ENCODE data around the gene MAML3.

MAML3 gene

DNA sequence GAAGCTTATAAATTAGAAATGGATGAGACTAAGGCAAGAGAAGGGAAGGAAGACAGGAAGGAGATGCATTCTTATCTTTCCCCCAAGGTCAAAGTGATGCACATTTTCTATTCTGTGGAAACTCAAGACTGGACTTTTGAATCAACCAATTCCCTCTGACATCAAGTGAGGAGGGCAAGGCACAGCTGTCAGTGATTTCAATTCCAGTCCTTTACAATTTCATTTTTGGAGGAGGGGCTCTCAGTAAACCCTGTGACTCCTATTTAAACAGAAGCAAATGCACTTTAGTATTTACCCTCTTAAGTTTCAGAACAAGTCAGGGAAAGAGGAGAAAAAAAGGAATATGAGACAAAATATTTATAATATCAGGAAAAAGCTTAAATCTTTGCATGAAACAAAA lies 354.4 kb downstream of the MAML3 start:
- no peak for DNase-seq

GRCh38 chr4:139798456-139798855 lies 355.5 kb downstream of the MAML3 start:
- no peak for DNase-seq

DNA sequence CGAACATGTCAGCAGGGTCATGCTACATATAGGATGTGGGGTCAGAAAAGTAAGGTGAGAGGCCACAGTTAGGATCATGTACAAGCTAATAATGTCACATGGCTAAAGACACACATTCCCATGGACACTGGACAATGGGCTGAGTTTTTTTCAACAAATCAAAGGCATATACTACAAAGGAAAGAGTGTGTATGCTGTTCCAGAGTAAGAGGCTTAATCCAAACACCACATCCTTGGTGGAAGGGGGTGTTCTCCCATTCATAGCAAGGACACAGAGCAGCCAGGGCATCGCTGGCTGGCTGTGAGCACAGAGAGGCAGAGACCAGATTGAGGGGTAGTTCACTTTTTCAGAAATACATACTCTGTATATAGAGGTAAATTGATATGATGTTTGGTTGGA lies 356.7 kb downstream of the MAML3 start:
- no peak for DNase-seq

DNA sequence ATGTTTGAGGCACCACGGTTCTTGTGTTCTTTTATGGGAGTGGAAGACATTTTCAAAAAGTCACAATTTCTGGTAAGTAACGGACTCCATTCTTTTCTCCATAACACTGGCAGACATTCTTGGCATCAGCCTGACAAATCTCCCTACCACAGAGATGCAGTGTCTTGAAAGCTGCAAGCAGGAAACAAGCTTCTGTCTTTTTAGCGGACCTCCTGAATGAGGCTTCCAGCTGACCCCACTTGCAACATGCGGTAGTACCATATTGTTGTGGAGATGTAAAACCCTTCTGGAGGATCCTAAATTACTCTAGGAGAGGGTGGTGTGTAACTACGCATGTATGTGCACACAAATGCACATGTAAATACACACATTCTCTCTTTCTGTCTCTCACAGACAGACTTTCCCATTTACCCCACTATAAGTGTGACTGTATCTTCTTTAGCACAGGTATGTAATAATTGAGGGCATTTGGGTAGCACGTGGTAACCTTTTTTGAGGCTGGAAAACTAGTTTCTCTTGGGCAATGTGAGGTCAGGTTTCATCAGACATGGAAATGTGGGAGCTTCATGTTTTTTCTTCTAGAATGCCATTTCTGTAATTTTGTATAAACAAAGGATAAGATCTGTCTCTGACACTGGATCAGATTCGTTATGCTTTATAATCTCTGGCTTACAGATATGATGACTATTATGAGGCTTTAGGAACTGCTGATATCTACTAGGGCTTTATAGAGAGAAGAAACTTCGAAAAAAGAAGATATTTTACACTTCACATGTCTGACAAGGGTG lies 358.3 kb downstream of the MAML3 start:
- DNase-seq: no peak

DNA sequence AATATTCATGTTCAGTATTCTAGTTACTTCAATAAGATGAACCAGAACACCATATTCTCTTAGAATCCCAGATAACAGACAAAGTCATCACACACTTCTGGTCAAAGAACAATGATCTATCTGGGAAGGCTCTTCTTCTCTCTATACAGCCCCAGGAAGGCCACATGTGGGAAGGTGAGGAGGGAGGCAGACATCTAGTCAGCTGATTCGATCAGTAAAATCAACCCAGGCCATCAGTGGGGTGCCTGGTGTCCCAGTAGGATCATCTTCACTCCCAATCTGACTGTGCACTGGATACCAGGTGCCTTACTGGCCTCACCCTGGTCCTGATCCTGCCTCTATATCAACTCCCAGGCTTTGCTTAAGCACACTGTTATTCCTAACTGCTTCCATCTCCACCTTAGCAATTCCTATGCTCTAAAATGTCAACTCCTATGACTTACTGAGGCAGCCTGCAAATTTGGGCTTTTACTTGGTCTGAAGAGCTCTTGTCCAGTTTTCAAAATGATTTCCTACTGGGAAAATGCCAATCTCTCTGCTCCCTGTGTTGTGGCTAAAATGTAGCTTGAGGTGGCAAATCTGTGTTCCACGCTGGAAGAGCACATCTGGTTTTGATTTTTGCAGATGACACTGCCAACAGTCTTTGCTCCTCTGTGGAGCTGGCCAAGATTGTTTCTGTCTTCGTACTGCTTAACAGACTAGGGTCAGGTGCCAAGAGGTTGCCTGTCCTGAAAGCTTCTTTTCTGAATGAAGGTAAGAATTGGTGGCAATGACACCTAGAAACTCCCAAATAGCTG lies 359.6 kb downstream of the MAML3 start:
- peak; percentile 36 for DNase-seq

- no peak for DNase-seq
Observed at GRCh38 chr4:139791681-139792080, 362.3 kb downstream of the MAML3 start.

DNA sequence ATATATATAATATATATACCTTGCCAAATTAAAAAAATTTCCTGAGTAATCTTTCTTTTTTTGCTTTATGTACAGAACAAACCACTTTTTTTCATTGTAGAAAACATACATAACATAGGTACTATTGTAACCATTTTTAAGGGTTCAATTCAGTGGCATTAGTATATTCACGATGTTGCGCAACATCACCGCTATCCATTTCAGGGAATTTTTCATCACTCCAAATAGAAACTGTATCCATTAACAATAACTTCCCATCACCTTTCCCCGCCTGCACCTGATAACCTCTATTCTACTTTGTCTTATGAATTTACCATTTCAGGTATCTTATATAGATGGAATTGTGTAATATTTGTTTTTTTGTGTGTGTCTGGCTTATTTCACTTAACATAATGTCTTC lies 363.7 kb downstream of the MAML3 start:
- no peak for DNase-seq

DNA sequence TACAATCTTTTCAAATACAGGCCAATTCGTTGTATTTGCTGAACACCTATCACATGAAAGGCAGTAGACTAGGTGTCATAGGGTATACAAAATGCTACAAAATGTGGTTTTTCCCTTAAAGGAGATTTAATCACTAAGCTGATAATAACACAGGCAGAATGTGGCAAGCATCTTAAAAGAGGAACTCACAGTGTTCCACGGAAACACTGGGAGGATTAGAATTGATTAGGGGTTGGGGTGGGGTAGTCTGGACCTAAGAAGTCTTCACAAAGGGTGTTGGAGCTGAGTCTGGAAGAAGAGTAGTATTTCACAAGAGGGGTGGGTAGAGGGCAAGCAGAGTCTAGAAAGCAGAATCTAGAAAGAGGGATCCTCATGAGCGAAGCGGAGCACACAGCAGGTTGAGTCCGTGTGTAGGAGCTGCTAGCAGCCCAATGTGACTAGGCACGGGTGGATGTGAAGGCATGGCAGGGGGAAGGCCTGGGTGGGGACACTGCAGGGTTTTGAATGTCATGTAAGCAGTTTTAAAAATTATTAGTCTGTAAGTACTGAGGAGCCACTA lies 364.8 kb downstream of the MAML3 start:
- no peak for DNase-seq

DNA sequence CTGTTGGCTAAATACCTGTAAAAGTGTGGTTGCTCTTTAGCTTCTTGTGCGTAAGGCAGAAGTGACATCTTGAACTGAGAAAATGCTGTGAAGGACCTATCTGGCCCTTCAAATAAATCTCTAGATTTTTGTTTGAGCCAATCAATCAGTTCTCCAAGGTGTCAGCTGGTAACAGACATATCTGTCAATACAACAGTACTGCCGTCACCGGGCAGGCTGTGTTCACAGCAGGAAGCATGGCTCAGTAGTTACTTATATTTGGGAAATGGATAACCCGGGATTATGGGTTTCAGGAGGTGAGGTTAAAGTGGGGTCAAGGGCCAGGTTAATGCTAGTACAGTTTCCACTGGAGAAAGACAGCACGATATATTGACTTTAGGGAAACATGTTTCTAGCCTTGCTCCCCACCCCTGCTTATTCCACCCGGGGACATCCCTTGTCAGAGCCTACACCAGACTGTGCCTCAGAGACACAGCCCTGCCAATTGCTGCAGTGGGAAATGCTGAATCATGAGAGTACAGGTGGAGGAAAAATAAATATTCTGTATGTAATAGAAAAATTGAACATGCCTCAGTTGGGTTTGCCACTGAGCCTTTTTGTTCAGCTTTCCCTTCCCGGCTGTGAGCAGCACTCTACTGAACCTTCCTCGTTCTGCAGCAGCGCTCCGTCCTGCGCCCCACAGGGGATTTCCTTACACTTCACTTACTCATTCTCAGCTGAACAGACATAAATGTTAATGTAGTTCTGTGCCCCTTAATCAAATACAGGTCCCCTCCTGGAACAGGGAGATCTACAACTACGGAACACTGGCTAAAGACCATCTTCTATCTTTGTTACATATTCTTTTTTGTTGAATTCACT lies 367.3 kb downstream of the MAML3 start:
- DNase-seq: peak; percentile 72

GRCh38 chr4:139785356-139785755 lies 368.6 kb downstream of the MAML3 start:
- DNase-seq: no peak

DNA sequence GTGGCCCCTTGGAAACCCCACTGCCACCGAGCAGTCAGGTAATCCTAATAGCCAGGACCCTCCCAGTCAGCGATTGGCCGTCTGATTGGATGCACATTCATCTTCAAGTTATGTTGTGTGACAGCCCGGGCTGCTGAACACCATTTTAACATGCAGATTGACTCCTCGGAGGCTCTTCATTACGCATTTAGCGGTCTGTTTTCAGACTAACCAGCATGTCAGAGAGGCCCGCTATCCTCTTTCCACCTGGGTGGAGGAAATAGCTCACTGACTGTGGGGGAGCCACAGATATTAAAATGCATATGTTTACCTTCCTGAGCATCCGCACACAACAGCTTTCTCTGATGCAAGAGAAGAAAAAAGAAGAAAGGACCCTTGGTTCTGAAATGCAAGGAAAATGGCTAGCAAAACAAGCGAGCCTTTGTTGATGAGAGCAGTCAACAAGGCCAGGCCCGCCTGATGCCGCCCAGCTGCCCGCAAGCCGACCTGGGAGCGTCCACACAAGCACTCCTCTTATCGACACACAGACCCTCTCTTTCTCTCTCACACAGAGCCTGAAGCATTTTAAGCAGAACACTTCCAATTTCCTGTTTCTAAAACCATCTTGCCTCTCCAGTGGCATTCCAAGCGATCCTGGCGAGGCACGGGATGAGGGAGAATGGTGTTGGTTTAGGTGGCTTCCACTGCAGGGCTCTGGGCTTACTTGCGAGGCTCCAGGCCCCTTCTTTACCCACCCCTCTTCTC lies 370.1 kb downstream of the MAML3 start:
- DNase-seq: peak; percentile 75

DNA sequence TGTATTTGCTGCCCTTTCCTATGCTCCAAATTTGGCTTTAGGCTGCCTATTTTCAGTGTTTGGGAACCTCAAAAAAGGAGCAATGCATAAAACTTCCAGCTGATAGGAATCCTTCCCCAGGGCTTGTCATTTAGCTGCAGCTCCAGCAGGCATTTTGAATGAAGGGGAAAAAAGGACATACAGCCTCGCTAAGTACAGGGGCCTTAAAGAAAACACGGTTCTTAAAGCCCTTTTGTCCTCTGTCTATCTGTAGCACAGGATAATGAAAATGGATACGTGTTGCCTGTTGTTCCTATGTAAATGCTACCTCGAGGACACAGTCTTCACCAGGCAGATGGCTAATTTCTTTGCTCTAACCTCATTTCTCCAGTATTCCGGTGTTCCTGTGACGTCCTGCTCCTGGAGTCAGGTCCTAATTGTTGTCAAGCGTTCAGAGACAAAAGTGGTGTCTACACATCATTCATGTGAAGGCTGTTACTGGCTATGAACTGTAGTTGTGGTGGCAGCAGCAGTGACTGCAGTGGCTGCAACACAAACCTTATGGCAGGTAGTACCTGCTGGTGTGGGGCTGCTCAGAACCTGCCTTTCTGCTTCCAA lies 371.0 kb downstream of the MAML3 start:
- peak; percentile 62 for DNase-seq

- DNase-seq: no peak
Observed at GRCh38 chr4:139781066-139781465, 372.9 kb downstream of the MAML3 start.

GRCh38 chr4:139779691-139780090 lies 374.3 kb downstream of the MAML3 start:
- DNase-seq: peak; percentile 87

- DNase-seq: no peak
Observed at GRCh38 chr4:139777757-139778156, 376.2 kb downstream of the MAML3 start.

GRCh38 chr4:139776235-139776634 lies 377.7 kb downstream of the MAML3 start:
- DNase-seq: no peak

- DNase-seq: no peak
Observed at GRCh38 chr4:139774759-139775487, 379.1 kb downstream of the MAML3 start.

DNA sequence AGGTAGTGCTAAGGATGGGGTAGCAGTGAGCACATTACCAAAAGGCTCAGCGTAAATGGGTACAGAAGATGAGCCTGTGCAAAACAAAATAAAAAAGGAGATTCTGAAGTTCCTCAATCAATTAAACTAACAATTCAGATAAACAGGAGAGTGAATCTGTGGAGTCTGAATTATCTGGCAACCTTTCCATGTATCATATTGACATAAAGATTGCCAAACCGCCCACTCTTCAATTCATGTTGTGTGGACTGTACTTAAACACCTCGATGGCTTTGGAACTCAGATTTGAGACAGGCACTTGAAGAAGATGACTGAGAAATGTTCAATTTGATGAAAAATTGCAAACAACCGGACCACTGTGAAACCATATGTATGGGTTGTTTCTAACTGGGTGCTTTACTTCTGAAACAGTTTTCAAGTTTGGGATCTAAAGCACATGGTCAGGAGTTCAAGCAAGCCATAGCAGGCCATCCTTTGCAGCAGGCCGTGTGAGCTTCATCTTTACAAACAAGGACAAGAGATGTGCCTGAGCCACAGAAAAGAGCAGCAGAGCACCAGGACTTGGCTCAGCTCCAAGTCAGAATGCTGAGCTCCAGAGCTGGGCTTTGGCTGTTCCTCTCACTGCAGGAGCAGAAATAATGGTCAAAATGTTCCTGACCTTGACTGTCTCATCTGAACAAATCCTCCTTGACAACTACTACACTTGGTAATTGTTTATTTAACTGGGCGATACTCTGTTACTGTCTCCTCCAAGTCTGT lies 380.2 kb downstream of the MAML3 start:
- no peak for DNase-seq

- no peak for DNase-seq
Observed at GRCh38 chr4:139770361-139770760, 383.6 kb downstream of the MAML3 start.

- no peak for DNase-seq
Observed at GRCh38 chr4:139769364-139769763, 384.6 kb downstream of the MAML3 start.
